Left ventricle myocardium inferior (tissue), 1 donor: ENCODE measurements around the gene ITGA7. TPM values are rescaled to one million over a fixed set of nuclear protein-coding genes. Genes with fewer than 3 reads are reported as not detected.
"Not testable (repeated sequence)": the region's sequence is repeated elsewhere in the genome, so short reads cannot be mapped to it uniquely, and the experiment has no call there.

ENCODE experiments used
- DNase-seq: peaks from one replicate; pipeline ENCODE4 v3.0.0-alpha.2; 2020
- H3K27ac ChIP-seq: fragments of 200-600 bp; replicated peaks from 2 replicates; pipeline ENCODE4 v1.8.0; 2021
- H3K27me3 ChIP-seq: fragments of 200-600 bp; 2 replicates; pipeline ENCODE4 v1.8.0; 2021; ENCODE audit warnings: low read depth
- H3K36me3 ChIP-seq: fragments of 200-600 bp; 2 replicates; pipeline ENCODE4 v1.8.0; 2021
- H3K4me1 ChIP-seq: fragments of 200-600 bp; 2 replicates; pipeline ENCODE4 v1.8.0; 2021
- H3K4me3 ChIP-seq: fragments of 200-600 bp; 2 replicates; pipeline ENCODE4 v1.8.0; 2021; ENCODE audit warnings: mild to moderate bottlenecking, moderate library complexity
- H3K9me3 ChIP-seq: fragments of 200-600 bp; replicated peaks from 2 replicates; pipeline ENCODE4 v1.8.0; 2021
- intact Hi-C: fragments of 100-400 bp; cut with micrococcal nuclease; formaldehyde crosslinking; loops from one replicate; pipeline ENCODE4 v1.11.0; 2022
- total RNA-seq: library from RNA; stranded (reverse); fragmentation: NEBNext Ultra II Directional; extraction: Animal tissue kit (Norgen Biotek cat#: 25700); gene quantifications from one replicate; pipeline ENCODE4 v1.2.1, GENCODE V29; 2021
- TF ChIP-seq, protein P1 (sequence below): fragments of 200-600 bp; IDR thresholded peaks from 2 replicates; pipeline ENCODE4 v1.8.0; 2021; ENCODE audit warnings: antibody characterized with exemption, mild to moderate bottlenecking, borderline replicate concordance
- donor health status: DM: no; HTN: yes; CAD: no; lungs with severe emphysema.

The ITGA7 gene
- total RNA-seq, 1 donor from 2014 or later, result 520 TPM

DNA sequence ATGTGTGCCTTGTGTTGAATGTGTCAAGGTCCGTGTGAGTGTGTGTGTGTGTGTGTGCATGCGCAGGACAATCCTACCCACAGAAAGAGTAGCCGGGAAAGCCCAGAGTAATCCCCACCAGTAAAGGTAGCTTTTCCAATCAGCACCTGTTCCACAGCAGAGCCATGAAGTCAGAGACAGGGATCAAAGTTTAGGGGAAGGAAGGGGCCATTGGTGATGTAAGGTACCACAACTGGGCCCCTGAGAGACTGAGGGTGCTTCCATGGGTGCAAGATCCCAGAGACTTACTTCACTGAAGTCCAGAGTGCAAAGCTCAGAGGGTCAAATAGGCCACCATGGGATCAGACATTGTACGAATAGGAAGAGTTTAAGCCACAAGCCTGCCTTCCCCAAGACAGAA is 50.5 kb downstream of the ITGA7 start:
- Histone ChIP-seq H3K27me3 (no peaks in the 10 kb centered on the region), H3K36me3 (no peaks in the 10 kb centered on the region), H3K4me3 (no peak overlapping the region), H3K4me1 (peaks cover 38% of the 10 kb centered on the region), H3K9me3 (no peaks in the 10 kb centered on the region), H3K27ac (peak overlapping the region; percentile 93)
- DNase-seq, result no peak
- intact Hi-C loops, result no loop called here
- TF ChIP-seq, protein P1, sequence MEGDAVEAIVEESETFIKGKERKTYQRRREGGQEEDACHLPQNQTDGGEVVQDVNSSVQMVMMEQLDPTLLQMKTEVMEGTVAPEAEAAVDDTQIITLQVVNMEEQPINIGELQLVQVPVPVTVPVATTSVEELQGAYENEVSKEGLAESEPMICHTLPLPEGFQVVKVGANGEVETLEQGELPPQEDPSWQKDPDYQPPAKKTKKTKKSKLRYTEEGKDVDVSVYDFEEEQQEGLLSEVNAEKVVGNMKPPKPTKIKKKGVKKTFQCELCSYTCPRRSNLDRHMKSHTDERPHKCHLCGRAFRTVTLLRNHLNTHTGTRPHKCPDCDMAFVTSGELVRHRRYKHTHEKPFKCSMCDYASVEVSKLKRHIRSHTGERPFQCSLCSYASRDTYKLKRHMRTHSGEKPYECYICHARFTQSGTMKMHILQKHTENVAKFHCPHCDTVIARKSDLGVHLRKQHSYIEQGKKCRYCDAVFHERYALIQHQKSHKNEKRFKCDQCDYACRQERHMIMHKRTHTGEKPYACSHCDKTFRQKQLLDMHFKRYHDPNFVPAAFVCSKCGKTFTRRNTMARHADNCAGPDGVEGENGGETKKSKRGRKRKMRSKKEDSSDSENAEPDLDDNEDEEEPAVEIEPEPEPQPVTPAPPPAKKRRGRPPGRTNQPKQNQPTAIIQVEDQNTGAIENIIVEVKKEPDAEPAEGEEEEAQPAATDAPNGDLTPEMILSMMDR, result no peak

DNA sequence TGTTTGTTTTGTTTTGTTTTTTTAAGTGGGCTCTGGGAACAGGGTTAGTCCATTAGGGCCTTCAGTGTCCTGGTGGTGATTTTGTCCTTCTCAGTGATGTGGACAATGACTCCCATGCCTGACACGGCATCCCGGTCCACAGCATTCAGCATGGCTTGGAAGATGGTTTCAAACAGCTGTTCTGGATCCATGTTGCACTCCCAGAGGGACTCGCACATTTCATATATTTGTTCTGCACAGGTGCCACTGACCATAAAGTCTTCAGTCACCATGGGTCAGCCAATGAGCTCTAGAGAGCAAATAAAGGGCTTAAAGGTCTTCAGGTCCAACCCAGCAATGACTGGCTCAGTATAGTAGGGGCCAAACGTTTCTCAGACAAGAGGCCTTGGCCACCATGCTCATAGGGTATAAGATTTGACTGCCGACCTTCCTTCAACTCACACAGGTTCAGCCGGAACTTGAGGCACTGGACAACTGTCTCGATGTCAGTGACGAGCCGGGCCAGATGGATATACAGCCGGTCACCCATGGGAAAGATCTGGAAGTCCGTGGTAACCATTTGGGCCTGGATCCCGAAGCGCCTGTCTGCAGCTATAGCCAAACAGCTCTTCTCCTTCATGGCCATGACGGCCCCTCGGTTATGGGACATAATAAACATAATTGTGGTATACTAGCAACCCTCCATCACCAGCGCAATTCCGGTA is 53.0 kb downstream of the ITGA7 start:
- H3K36me3 ChIP-seq, result no peaks in the 10 kb centered on the region
- peaks cover 29% of the 10 kb centered on the region for H3K4me1 ChIP-seq
- intact Hi-C loops, result no loop called here
- no peak for DNase-seq
- no peak overlapping the region for H3K27ac ChIP-seq
- no peaks in the 10 kb centered on the region for H3K9me3 ChIP-seq
- no peak overlapping the region for H3K4me3 ChIP-seq
- H3K27me3 ChIP-seq, result no peaks in the 10 kb centered on the region
- TF ChIP-seq, protein P1, result no peak

DNA sequence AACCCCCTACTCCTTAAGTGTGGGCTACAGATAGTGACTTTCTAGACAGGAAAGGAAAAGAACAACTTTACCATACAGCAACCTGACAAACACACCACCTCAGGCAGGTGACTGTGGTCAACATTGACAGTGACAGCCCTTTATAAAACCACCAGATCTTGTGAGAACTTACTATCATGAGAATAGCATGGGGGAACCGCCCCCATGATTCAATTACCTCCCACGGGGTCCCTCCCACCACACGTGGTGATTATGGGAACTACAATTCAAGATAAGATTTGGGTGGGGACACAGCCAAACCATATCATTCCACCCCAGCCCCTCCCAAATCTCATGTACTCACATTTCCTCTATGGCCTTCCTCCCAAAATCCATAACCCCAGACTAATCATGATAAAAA is 54.7 kb downstream of the ITGA7 start:
- no peak overlapping the region for H3K27ac ChIP-seq
- no peak for DNase-seq
- H3K9me3 ChIP-seq, result no peaks in the 10 kb centered on the region
- no peaks in the 10 kb centered on the region for H3K27me3 ChIP-seq
- TF ChIP-seq, protein P1, result no peak
- H3K36me3 ChIP-seq, result no peaks in the 10 kb centered on the region
- H3K4me1 ChIP-seq, result peaks cover 17% of the 10 kb centered on the region
- no peak overlapping the region for H3K4me3 ChIP-seq
- intact Hi-C loops, result no loop called here

DNA sequence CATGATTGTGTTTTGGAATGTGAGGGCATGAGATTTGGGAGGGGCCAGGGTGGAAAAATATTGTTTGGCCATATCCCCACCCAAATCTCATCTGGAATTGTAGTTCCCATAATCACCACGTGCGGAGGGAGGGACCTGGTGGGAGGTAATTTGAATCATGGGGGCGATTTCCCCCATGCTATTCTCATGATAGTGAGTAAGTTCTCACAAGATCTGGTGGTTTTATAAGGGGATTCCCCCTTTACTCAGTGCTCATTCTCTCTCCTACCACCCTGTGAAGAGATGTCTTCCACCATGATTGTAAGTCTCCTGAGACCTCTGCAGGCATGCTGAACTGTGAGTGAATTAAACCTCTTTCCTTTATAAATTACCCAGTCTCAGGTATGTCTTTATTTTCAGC is 55.4 kb downstream of the ITGA7 start:
- no peaks in the 10 kb centered on the region for H3K36me3 ChIP-seq

DNA sequence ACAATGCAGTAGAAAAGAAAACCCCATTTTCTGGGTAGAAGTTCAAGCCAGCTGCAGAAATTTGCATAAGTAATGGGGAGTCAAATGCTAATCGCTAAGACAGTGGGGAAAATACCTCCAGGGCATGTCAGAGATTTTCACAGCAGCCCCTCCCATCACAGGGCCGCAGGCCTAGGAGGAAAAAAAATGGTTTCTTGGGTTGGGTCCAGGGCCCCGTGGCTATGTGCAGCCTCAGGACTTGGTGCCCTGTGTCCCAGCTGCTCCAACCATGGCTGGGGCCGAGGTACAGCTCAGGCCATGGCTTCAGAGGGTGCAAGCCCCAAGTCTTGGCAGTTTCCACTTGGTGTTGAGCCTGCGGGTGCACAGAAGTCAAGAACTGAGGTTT is 56.4 kb downstream of the ITGA7 start:
- Histone ChIP-seq H3K36me3 (no peaks in the 10 kb centered on the region), H3K4me1 (peaks cover 10% of the 10 kb centered on the region), H3K9me3 (no peaks in the 10 kb centered on the region), H3K27ac (no peak overlapping the region), H3K4me3 (no peak overlapping the region), H3K27me3 (no peaks in the 10 kb centered on the region)
- no peak for DNase-seq
- TF ChIP-seq, protein P1, result no peak
- intact Hi-C loops, result no loop called here

More for the DNA sequence above, 55.4 kb downstream of the ITGA7 start:
- Histone ChIP-seq H3K4me3 (no peak overlapping the region), H3K9me3 (no peaks in the 10 kb centered on the region), H3K27ac (no peak overlapping the region), H3K4me1 (peaks cover 10% of the 10 kb centered on the region), H3K27me3 (no peaks in the 10 kb centered on the region)
- intact Hi-C loops, result no loop called here
- TF ChIP-seq, protein P1, result no peak
- no peak for DNase-seq

DNA sequence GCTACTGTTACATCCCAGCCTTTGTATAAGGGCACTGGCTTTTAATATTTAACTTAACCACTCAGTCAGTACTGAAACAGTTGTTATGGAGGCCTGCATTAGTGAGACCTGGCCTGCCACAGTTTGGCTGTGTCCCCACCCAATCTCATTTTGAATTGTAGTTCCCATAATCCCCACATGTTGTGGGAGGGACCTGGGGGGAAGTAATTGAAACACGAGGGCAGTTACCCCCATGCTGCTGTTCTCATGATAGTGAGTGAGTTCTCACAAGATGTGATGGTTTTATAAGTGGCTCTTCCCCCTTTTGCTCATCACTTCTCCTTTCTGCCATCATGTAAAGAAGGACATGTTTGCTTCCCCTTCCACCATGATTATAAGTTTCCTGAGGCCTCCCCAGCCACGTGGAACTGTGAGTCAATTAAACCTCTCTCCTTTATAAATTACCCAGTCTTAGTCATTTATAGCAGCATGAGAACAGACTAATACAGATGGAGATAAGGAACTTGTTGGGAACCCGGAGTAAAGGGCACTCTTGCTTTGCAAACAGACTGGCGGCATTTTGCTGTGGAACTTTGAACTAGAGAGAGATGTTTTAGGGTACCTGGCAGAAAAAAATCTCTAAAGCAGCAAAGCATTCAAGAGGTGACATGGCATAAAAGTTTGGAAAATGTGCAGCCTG is 56.9 kb downstream of the ITGA7 start:
- intact Hi-C loops, H3K9me3 ChIP-seq, H3K27ac ChIP-seq, H3K36me3 ChIP-seq, H3K27me3 ChIP-seq, DNase-seq, H3K4me3 ChIP-seq: not testable (repeated sequence)
- H3K4me1 ChIP-seq, result peaks cover 12% of the 10 kb centered on the region
